Stimulated activated naive CD4-positive, alpha-beta T cell treated with Interleukin-2 at 50 U/mL for 16 hours (primary cell): ENCODE results near the gene FABP1.

Experiments
- DNase-seq: peaks from one replicate; lab custom pipeline; 2025; lab: John Stamatoyannopoulos, UW

FABP1 gene

DNA sequence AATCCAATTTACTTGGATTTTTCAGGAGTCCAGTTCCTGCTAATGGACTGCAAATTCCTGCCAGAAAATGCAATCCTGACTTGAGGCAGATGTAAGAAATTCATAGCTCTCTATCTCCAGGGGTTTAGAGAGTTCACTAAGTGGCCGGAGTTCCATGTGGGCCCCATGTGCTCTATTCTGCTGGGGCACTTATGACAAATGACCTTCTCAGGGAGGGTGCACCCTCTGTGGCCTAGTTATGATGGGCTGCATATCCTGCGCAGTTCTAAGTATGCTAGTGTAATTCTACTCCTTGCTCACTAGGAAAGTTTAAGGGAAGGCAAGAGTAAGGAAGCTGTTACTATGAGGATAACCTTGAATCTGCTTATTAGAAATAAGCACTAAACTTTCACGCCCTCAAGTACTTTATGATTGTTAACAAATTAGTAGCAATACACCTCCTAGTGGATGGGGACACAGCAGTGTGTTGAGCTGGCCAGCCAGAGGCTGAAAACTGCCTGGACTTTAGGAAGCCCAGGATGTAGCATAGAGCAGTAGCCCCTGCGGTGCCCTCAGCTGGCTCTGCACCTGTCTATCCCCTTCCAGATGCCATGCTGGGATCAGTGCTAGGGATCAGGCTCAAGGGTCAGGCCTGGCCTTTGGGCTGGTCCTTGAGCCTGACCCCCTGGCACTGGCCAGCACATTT, 45.8 kb downstream of the FABP1 start:
- no peak for DNase-seq

- no peak for DNase-seq
Observed at GRCh38 chr2:88080545-88080944, 47.3 kb downstream of the FABP1 start.

GRCh38 chr2:88078643-88079172, 49.2 kb downstream of the FABP1 start:
- no peak for DNase-seq

- DNase-seq, result no peak
Observed at GRCh38 chr2:88077080-88077479, 50.8 kb downstream of the FABP1 start.

- DNase-seq, result no peak
Observed at GRCh38 chr2:88074854-88075292, 53.0 kb downstream of the FABP1 start.

- DNase-seq, result no peak
Observed at GRCh38 chr2:88074150-88074549, 53.7 kb downstream of the FABP1 start.
